HK-2 (cell line): ENCODE data around the gene ZNF135.
A peak's percentile ranks its signal among the peaks of the same experiment; 100 is the strongest.

Experiments used
- DNase-seq: peaks from one replicate; pipeline ENCODE4 v3.0.0-alpha.2; 2018; ENCODE audit not compliant: unreplicated experiment

ZNF135 gene

DNA sequence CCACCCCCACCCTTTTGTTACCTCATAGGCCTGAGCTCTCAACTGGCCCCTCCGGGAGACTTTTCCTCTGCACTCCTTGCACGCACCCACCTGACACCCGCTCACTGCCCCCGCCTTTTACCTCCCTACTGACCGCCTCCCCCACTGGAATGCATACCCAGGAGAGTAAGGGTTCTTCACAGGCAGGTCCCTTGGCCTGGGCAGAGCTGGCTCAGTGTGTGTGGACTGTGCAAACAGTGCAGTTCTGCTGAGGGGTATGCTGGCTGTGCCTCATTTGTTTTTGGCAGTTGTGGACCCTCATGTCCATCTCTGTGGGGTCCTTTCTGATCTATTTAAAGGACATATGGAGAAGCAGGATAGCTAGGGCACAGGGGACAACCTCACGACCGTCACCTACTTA, 34.0 kb downstream of the ZNF135 start:
- no peak for DNase-seq

- no peak for DNase-seq
Observed at GRCh38 chr19:58095328-58095727, 36.2 kb downstream of the ZNF135 start.

DNA sequence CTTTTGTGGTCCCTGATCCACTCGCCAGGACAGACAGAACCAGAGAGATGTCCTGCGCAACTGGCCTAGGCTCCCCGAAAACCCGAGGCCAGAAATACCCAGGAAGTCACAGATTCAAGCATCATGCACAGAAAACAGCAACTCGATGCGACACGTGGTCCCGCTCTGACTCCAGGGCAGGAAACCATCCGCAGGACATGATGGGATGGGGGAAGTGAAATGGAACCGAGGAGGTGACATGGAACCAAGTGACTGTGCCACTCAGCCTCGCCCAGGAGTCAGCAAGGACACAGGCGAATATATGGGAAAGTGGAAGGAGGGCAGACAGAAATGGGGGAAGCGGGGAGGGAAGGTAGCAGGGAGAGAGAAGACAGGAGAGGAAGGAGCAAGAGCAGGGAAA, 37.8 kb downstream of the ZNF135 start:
- DNase-seq = no peak

DNA sequence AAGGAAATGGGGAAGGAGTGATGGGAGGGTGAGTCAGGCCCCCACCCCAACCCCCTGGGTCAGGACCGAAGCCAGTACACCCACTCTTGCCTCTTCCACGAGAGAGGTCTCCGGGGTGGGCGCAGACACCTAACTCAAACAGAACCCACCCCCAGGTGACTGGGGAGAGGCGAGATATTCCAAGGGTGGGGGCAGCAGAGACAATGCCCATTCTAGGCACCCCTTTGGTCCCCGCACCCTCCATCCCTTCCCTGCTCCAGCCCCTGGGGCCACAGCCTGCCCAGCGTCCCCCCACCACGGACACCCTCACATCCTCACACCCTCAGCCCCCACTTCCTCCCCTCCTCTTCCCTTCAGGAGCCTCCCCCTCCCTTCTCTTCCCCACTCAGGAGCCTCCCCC, 38.3 kb downstream of the ZNF135 start:
- no peak for DNase-seq

- peak; percentile 99 for DNase-seq
Observed at GRCh38 chr19:58097781-58098681, 38.9 kb downstream of the ZNF135 start, which contains the start of gene ZSCAN18. ZSCAN18 (minus strand) TSS chr19:58098231; CDS start chr19:58090267, 7,964 bp downstream.

DNA sequence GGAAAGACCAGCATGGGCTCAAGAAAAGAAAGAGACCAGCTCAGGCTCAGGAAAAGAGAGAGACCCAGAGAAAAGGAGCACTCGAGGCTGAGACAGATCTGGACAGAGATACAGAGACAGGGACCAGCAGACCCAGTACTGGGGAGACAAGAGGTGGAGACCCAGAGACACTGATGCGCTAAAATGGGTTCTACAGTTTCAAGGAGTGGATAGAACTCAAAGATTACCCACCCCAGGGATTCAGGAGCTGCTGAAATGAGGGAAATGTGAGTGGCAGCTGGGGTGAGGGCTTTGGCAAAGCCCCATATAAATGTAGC, 39.6 kb downstream of the ZNF135 start:
- no peak for DNase-seq

- no peak for DNase-seq
Observed at GRCh38 chr19:58107778-58108545, 48.9 kb downstream of the ZNF135 start.

DNA sequence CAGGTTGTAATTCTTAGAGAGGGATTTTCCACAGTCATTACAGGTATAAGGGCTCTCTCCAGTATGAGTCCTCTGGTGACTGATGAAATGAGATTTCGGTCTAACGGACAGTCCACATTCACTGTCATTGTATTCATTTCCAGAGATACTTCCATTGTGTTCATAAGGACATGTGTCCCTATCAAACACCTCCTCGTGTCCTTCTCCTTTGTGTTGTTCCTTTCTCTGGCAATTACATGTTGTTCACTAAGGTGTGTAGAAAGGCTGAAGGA, 49.4 kb downstream of the ZNF135 start:
- DNase-seq = no peak

DNA sequence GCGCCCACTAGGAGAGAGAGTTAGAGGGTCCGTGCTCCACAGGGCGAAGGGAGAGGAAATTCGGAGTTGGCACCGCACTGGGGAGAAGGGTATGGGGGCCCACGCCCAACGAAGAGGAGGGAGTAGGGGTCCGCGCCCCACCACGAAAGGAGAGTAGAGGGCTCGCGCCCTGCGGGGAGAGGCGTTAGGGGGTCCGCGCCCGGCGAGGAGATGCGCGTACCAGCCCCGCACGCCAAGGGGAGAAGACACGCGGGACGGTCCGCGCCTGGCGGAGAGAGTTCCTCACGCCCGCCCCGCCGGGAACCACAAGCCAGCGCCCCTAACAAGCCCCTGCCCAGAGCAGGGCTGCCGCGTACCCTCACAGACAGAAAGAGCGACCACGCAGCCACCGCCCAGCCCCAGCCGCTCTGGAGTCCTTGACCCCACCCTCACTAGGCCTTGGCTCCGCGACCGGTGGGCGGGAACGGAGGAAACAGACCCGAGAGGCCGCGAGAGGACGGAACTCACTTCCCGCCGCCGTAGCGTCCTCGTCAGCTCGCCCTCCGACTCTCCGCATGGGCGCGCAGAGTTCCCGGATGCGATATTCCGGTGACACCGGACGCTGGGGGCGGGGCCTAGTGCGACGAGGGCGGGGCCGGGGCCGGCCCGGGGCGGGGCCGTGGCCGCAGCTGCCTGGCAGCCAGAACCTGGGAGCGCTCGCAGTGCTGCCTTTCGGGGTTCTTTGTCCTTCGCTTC, 58.9 kb downstream of the ZNF135 start:
- DNase-seq = peak; percentile 24

DNA sequence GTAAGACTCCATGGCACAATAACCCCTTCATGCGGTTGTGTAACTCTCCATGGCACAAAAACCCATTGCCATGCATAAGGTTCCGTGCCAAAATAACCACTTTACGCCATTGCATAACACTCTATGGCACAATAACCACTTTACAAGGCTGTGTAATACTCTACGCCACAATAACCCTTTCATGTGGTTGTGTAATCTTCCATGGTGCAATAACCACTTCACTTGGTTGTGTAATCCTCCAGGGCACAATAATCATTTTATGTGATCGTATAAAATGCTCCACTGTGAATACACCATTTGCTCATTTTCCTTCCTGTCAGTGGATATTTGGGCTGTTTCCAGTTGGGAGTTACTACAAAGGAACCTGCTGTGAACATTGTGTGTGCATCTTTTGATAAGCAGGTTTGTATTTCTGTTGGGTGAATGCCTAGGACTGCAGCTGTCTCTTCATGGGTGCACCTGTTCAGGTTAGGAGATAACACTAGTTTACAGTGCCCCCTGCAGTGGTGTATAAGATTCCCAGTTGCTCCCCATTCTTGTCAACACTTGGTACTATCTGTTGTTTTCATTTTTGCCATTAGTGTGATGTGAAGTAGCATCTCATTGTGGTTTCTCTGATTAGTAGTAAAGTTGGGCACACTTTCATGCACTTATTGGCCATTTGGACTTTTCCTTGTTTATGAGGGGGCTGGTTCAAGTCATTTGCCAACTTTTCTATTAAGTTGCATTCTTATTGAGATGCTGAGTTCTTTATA, 60.1 kb downstream of the ZNF135 start:
- DNase-seq = no peak
